Measurements from ENCODE around the gene PGRMC1. TPM values are rescaled to one million over a fixed set of nuclear protein-coding genes. Genes with fewer than 3 reads are reported as not detected.

Gene PGRMC1
- total and polyA plus RNA-seq, 2 donors (not counting 1 experiment from before 2014, with no cell fraction given): 5.6 to 9.1 TPM

DNA sequence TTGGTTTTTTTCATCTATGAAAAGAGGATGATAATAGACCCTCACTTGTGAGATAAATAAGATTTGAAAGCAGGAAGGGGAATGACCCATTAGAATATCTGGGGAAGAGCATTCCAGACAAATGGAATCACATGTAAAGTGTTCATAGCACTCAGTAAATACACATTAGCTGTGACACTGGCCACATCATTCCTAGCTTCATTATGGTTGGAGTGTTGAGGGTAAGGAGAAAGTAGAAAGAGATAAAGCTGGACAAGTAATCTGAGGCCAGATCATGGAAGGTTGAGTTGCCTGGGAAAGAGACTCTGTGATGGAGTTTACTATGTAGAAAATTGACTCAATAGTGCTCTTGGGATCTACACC is 6.9 kb upstream of the PGRMC1 start:
- Histone ChIP-seq H3K4me1 (ENCODE audit: control insufficient read depth in 2 of 2, insufficient read depth in 2 of 2, low read length in 2 of 2) (no peaks in the 10 kb centered on the region), H3K27ac (ENCODE audit: low read length in 2 of 2) (no peak overlapping the region), H3K4me3 (ENCODE audit: control extremely low read depth in 1 of 5, extremely low read depth in 1 of 5, insufficient read depth in 1 of 5, low read depth in 2 of 5, low read length in 4 of 5) (no peak overlapping the region), H3K9me3 (ENCODE audit: control extremely low read depth in 1 of 3, control insufficient read depth in 2 of 3, insufficient read depth in 1 of 3, low read length in 2 of 3) (no peaks in the 10 kb centered on the region), H3K9ac (ENCODE audit: low read length) (no peak overlapping the region), H3K79me2 (ENCODE audit: control insufficient read depth, insufficient read depth, low read length) (no peaks in the 10 kb centered on the region), H3K36me3 (replicated peaks in 1 of 2; ENCODE audit: control extremely low read depth in 1 of 2, control insufficient read depth in 1 of 2, extremely low read depth in 1 of 2, insufficient read depth in 2 of 2, low read length in 1 of 2) (no peaks in the 10 kb centered on the region), H3K27me3 (replicated peaks in 1 of 4; ENCODE audit: control extremely low read depth in 1 of 4, control insufficient read depth in 3 of 4, insufficient read depth in 4 of 4, low read length in 3 of 4) (peaks cover 0 to 3% (median 0%) of the 10 kb centered on the region in 4 experiments), H2AFZ (ENCODE audit: insufficient read depth, low read depth, low read length, poor library complexity, severe bottlenecking) (no peak overlapping the region), H4K20me1 (ENCODE audit: control insufficient read depth, insufficient read depth, low read length, poor library complexity, severe bottlenecking) (no peaks in the 10 kb centered on the region), H3K4me2 (replicated peaks; ENCODE audit: low read depth, low read length, poor library complexity, severe bottlenecking) (no peak overlapping the region)
- POLR2A ChIA-PET: interaction anchor here (0.7 kb wide), 1 partner anchor 150 kb away, joined by 6 read pairs; no protein-coding TSS in a partner anchor
- Mint-ChIP-seq H3K27me3 (peaks cover 33% of the 10 kb centered on the region), H3K4me1 (no peaks in the 10 kb centered on the region), H3K9me3 (ENCODE audit: insufficient read depth) (no peaks in the 10 kb centered on the region), H3K27ac (no peak overlapping the region), H3K4me3 (no peak overlapping the region)
- CTCF ChIA-PET: no interaction called here
- TF ChIP-seq, protein P1, sequence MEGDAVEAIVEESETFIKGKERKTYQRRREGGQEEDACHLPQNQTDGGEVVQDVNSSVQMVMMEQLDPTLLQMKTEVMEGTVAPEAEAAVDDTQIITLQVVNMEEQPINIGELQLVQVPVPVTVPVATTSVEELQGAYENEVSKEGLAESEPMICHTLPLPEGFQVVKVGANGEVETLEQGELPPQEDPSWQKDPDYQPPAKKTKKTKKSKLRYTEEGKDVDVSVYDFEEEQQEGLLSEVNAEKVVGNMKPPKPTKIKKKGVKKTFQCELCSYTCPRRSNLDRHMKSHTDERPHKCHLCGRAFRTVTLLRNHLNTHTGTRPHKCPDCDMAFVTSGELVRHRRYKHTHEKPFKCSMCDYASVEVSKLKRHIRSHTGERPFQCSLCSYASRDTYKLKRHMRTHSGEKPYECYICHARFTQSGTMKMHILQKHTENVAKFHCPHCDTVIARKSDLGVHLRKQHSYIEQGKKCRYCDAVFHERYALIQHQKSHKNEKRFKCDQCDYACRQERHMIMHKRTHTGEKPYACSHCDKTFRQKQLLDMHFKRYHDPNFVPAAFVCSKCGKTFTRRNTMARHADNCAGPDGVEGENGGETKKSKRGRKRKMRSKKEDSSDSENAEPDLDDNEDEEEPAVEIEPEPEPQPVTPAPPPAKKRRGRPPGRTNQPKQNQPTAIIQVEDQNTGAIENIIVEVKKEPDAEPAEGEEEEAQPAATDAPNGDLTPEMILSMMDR (IDR thresholded peaks at IDR 0.05): no peak
- TF ChIP-seq EZH2 (IDR thresholded peaks at IDR 0.05; ENCODE audit: borderline replicate concordance, insufficient read depth, low read depth, low read length, poor library complexity, severe bottlenecking): no peak
- ATAC-seq (ENCODE audit: low read depth) (no peak), DNase-seq (no peak)
- intact Hi-C loops (cut with micrococcal nuclease): no loop called here

DNA sequence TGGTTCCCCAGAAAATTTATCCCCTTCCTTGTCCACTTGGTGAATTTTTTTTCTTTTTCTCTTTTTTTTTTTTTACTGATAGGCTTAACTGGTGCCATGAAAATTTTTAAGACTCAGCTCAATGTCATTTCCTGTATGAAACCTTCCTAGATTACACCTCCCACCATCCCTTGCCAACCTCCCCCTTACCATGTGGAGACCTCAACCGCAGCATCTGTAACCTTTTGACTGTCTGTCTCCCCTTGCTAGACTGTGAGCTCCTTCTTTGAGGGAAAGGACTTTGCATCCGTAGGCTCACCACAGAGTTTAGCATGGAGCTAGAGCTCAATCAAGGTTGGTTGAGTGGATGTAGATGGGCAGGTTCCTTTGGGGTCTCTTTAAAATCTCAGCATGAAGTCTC is 5.2 kb upstream of the PGRMC1 start:
- ATAC-seq (ENCODE audit: low read depth): no peak
- H3K4me1 ChIP-seq (ENCODE audit: control insufficient read depth in 2 of 2, insufficient read depth in 2 of 2, low read length in 2 of 2): peaks cover 0 to 4% of the 10 kb centered on the region in 2 donors
- H3K9ac ChIP-seq (ENCODE audit: low read length): no peak overlapping the region
- TF ChIP-seq EZH2 (IDR thresholded peaks at IDR 0.05; ENCODE audit: borderline replicate concordance, insufficient read depth, low read depth, low read length, poor library complexity, severe bottlenecking): no peak
- TF ChIP-seq, protein P1 (IDR thresholded peaks at IDR 0.05): no peak
- no peak overlapping the region for H3K4me2 ChIP-seq (replicated peaks; ENCODE audit: low read depth, low read length, poor library complexity, severe bottlenecking)
- no peaks in the 10 kb centered on the region for H3K36me3 ChIP-seq (replicated peaks in 1 of 2; ENCODE audit: control extremely low read depth in 1 of 2, control insufficient read depth in 1 of 2, extremely low read depth in 1 of 2, insufficient read depth in 2 of 2, low read length in 1 of 2)
- H2AFZ ChIP-seq (ENCODE audit: insufficient read depth, low read depth, low read length, poor library complexity, severe bottlenecking): no peak overlapping the region
- no CpG with 5 or more reads among the region's 2 CpGs for WGBS (ENCODE audit: insufficient coverage)
- DNase-seq: no peak
- no peak overlapping the region for H3K4me3 ChIP-seq (ENCODE audit: control extremely low read depth in 1 of 5, extremely low read depth in 1 of 5, insufficient read depth in 1 of 5, low read depth in 2 of 5, low read length in 4 of 5)
- intact Hi-C loops (cut with micrococcal nuclease): no loop called here
- H3K27me3 Mint-ChIP-seq: peaks cover 27% of the 10 kb centered on the region
- no peaks in the 10 kb centered on the region for H4K20me1 ChIP-seq (ENCODE audit: control insufficient read depth, insufficient read depth, low read length, poor library complexity, severe bottlenecking)
- H3K9me3 ChIP-seq (ENCODE audit: control extremely low read depth in 1 of 3, control insufficient read depth in 2 of 3, insufficient read depth in 1 of 3, low read length in 2 of 3): no peaks in the 10 kb centered on the region
- ChIA-PET POLR2A (interaction anchor here (0.7 kb wide), 1 partner anchor 215 kb away, joined by 3 read pairs; no protein-coding TSS in a partner anchor), CTCF (no interaction called here)
- H3K79me2 ChIP-seq (ENCODE audit: control insufficient read depth, insufficient read depth, low read length): no peaks in the 10 kb centered on the region
- no peaks in the 10 kb centered on the region for H3K9me3 Mint-ChIP-seq (ENCODE audit: insufficient read depth)
- peaks cover 5% of the 10 kb centered on the region for H3K4me1 Mint-ChIP-seq
- H3K27ac Mint-ChIP-seq: no peak overlapping the region
- no peak overlapping the region for H3K4me3 Mint-ChIP-seq
- no peak overlapping the region for H3K27ac ChIP-seq (ENCODE audit: low read length in 2 of 2)
- peaks cover 0 to 4% (median 3%) of the 10 kb centered on the region in 4 experiments for H3K27me3 ChIP-seq (replicated peaks in 1 of 4; ENCODE audit: control extremely low read depth in 1 of 4, control insufficient read depth in 3 of 4, insufficient read depth in 4 of 4, low read length in 3 of 4)
